HG03139 (cell line): ENCODE data around the gene ACACA.

ENCODE experiments used
- ATAC-seq: cut with Tn5 transposase; IDR thresholded peaks from one replicate; pipeline ENCODE4 v1.9.1; 2021; ENCODE audit not compliant: unreplicated experiment

ACACA gene

GRCh38 chr17:37051833-37052232 is 354.8 kb downstream of the ACACA start:
- ATAC-seq = no peak

DNA sequence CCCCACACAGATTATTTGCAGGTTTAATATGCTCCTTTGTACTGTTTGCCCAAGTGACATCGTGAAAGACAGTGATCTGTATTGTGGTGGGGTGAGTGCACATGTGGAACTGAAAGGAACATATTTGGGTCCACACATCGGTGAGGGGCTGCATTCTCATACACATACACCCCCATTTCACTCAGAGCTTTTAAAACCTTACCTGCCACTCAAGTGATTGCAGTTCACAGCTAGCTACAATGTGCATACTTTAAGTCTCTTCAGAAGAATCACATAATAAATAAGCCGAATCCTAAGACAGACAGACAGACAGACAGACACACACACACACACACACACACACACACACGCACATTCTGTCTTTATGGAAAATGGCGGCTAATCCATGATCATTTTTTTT is 355.3 kb downstream of the ACACA start:
- ATAC-seq = no peak

- no peak for ATAC-seq
Observed at GRCh38 chr17:37050920-37051319, 355.7 kb downstream of the ACACA start.

- ATAC-seq = no peak
Observed at GRCh38 chr17:37048811-37049210, 357.8 kb downstream of the ACACA start.

DNA sequence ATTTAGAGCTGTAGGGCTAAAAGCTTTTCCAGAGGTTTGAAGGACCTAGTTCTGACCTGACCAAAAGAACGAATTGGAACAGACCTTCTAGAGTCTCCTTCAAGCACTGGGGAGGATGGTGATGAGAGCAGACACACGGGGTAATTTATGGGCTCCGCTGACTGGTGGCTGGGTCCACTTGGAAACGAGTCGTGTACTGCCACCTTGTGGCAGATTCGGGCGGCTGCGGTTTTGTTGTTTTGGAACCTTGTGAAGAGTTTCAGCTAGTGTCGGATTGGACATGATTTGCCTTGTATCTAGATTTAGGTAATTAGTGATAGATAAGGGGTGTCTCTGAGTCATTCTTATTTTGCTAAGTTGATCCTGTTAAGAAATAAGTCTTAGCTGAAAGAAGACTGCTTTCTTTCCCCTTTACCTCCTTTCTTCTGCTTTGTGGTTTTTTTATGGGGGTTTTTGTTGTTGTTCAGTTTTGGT is 359.0 kb downstream of the ACACA start:
- ATAC-seq = no peak

DNA sequence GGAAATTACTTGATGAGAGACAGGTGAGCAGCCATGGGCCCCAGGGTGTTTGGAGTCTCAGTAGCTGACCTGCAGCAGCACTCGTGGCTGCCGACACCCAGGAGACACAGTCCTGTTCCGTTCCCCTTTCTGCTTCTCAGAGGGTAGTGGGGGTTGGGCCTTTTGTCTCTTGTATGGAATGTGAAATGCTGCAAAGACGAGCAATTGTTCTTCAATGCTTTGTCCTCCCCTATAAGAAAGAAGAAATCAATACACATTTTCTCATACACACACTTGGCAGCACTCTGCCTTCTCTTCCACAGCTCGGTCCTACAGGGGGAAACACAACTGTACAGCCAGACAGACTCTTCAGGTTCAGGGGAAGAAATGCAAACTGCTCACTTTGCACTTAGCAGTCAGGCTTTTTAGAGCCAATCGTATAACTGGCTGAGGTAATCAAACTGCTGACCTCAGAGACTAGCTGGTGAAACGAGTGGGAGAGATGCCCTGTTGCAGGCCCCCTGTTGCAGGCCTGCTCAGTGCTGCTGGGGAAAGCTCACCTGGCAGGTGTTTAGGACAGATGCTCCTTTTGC is 361.2 kb downstream of the ACACA start:
- ATAC-seq = no peak

- no peak for ATAC-seq
Observed at GRCh38 chr17:37043201-37043600, 363.4 kb downstream of the ACACA start.

GRCh38 chr17:37041932-37042331 is 364.7 kb downstream of the ACACA start:
- ATAC-seq = no peak

DNA sequence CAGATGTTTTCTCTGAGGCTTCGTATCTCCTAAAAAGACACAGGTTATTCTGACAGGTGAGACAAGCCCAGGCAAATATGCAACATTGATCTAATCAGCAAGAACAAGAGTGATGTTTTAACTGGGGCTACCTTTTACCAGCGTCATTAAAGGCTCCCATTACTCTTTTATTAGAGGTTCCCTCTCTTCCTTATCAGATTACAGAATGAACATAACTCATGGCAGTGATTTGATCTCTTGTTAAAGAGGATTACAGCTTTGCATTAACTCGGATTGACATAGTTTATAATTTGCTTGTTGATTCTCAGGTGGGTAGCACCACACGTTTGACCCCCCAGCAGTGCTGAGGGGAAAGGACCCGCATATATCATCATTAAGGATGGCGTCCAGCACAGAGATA is 367.4 kb downstream of the ACACA start:
- no peak for ATAC-seq

GRCh38 chr17:37037590-37038155 is 369.0 kb downstream of the ACACA start:
- no peak for ATAC-seq
